ENCODE results near the gene PDCD11.

DNA sequence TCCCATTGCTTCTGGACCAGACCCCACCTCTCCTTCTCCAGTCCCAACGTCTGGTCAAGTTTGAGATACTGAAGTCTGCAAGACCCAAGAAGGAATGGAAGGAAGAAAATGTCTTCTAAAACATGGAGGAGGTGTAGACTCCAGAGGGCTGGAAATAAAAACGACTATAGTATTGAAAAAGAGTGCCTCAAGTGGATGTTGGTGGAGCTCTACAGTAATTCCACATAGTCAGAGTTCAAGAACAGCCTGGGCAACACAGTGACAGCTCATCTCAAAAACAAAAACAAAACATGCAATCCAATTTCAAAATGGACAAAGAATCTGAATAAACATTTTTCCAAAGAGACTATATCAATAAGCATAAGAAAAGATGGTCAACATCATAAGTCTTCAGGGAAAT is 43.1 kb upstream of the PDCD11 start:
- TF ChIP-seq, protein P1, sequence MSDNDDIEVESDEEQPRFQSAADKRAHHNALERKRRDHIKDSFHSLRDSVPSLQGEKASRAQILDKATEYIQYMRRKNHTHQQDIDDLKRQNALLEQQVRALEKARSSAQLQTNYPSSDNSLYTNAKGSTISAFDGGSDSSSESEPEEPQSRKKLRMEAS (CRISPR knock-in tag; IDR thresholded peaks at IDR 0.05), result no peak
- TF ChIP-seq, protein P2, sequence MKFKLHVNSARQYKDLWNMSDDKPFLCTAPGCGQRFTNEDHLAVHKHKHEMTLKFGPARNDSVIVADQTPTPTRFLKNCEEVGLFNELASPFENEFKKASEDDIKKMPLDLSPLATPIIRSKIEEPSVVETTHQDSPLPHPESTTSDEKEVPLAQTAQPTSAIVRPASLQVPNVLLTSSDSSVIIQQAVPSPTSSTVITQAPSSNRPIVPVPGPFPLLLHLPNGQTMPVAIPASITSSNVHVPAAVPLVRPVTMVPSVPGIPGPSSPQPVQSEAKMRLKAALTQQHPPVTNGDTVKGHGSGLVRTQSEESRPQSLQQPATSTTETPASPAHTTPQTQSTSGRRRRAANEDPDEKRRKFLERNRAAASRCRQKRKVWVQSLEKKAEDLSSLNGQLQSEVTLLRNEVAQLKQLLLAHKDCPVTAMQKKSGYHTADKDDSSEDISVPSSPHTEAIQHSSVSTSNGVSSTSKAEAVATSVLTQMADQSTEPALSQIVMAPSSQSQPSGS (CRISPR knock-in tag; IDR thresholded peaks at IDR 0.05; ENCODE audit: borderline replicate concordance, low read depth), result no peak
- TF ChIP-seq, protein P3, sequence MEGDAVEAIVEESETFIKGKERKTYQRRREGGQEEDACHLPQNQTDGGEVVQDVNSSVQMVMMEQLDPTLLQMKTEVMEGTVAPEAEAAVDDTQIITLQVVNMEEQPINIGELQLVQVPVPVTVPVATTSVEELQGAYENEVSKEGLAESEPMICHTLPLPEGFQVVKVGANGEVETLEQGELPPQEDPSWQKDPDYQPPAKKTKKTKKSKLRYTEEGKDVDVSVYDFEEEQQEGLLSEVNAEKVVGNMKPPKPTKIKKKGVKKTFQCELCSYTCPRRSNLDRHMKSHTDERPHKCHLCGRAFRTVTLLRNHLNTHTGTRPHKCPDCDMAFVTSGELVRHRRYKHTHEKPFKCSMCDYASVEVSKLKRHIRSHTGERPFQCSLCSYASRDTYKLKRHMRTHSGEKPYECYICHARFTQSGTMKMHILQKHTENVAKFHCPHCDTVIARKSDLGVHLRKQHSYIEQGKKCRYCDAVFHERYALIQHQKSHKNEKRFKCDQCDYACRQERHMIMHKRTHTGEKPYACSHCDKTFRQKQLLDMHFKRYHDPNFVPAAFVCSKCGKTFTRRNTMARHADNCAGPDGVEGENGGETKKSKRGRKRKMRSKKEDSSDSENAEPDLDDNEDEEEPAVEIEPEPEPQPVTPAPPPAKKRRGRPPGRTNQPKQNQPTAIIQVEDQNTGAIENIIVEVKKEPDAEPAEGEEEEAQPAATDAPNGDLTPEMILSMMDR (IDR thresholded peaks at IDR 0.05), result no peak
- TF ChIP-seq NFYB (CRISPR knock-in tag; conservative IDR thresholded peaks at IDR 0.05; ENCODE audit: low read depth) (no peak), ZNF232 (CRISPR knock-in tag; IDR thresholded peaks at IDR 0.05) (no peak), TCF7 (CRISPR knock-in tag; IDR thresholded peaks at IDR 0.05; ENCODE audit: low read depth) (no peak), NR2C2 (CRISPR knock-in tag; IDR thresholded peaks at IDR 0.05) (no peak), OVOL2 (CRISPR knock-in tag; IDR thresholded peaks at IDR 0.05; ENCODE audit: borderline replicate concordance) (no peak), TP53 (CRISPR knock-in tag; IDR thresholded peaks at IDR 0.05) (no peak), CREM (CRISPR knock-in tag; IDR thresholded peaks at IDR 0.05) (no peak)
- TF ChIP-seq, protein P4, sequence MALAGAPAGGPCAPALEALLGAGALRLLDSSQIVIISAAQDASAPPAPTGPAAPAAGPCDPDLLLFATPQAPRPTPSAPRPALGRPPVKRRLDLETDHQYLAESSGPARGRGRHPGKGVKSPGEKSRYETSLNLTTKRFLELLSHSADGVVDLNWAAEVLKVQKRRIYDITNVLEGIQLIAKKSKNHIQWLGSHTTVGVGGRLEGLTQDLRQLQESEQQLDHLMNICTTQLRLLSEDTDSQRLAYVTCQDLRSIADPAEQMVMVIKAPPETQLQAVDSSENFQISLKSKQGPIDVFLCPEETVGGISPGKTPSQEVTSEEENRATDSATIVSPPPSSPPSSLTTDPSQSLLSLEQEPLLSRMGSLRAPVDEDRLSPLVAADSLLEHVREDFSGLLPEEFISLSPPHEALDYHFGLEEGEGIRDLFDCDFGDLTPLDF (CRISPR knock-in tag; IDR thresholded peaks at IDR 0.05), result no peak
